OCI-LY3 (cell line): ENCODE data around the gene PDS5B.

Experiments used
- H2AFZ ChIP-seq: fragments of 200-600, 300-600 bp; shearing (Covaris generic); 2 replicates; pipeline ENCODE4 v1.6.0; 2014; ENCODE audit warnings: antibody characterized with exemption, low read depth, low read length
- H3K27ac ChIP-seq: fragments of 200-600, 300-600 bp; sonication (generic); 2 replicates; pipeline ENCODE4 v1.5.1; 2014; ENCODE audit warnings: mild to moderate bottlenecking, low read length, moderate library complexity, mixed read lengths
- H3K27me3 ChIP-seq: fragments of 200-600, 300-600 bp; sonication (generic); 2 replicates; pipeline ENCODE4 v1.6.1; 2014; ENCODE audit warnings: low read depth, low read length, mixed read lengths
- H3K36me3 ChIP-seq: fragments of 200-600, 300-600 bp; sonication (generic); replicated peaks from 2 replicates; pipeline ENCODE3; 2014; ENCODE audit warnings: low read depth, low read length, mixed read lengths
- H3K4me1 ChIP-seq: fragments of 300-600, 200-600 bp; sonication (generic); 2 replicates; pipeline ENCODE4 v1.6.1; 2014; ENCODE audit warnings: low read length, mixed read lengths
- H3K4me2 ChIP-seq: fragments of 200-600, 300-600 bp; sonication (generic); 2 replicates; pipeline ENCODE4 v1.6.1; 2014; ENCODE audit warnings: low read length, mixed read lengths
- H3K4me3 ChIP-seq: fragments of 300-600, 200-600 bp; sonication (generic); 2 replicates; pipeline ENCODE4 v1.5.1; 2014; ENCODE audit warnings: antibody characterized with exemption, mild to moderate bottlenecking, low read length, moderate library complexity
- H3K79me2 ChIP-seq: fragments of 300-600, 200-600 bp; shearing (Covaris generic); 2 replicates; pipeline ENCODE4 v1.6.1; 2014; ENCODE audit warnings: mild to moderate bottlenecking, low read length, mixed read lengths
- H3K9ac ChIP-seq: fragments of 300-600, 200-600 bp; shearing (Covaris generic); 2 replicates; pipeline ENCODE4 v1.6.0; 2014; ENCODE audit warnings: mild to moderate bottlenecking, low read length, moderate library complexity
- H3K9me3 ChIP-seq: fragments of 200-600, 300-600 bp; shearing (Covaris generic); 2 replicates; pipeline ENCODE4 v1.6.1; 2014; ENCODE audit warnings: low read length, mixed read lengths; ENCODE audit not compliant: insufficient read depth
- H4K20me1 ChIP-seq: fragments of 200-600, 300-600 bp; sonication (generic); 2 replicates; pipeline ENCODE4 v1.6.1; 2016; ENCODE audit warnings: low read length, mixed read lengths; ENCODE audit not compliant: insufficient read depth
- EZH2phosphoT487 ChIP-seq: fragments of 200-600 bp; shearing (Covaris generic); IDR thresholded peaks from 2 replicates; pipeline ENCODE4 v1.6.1; 2018; ENCODE audit warnings: antibody characterized with exemption, mixed run types, low read depth
- TF ChIP-seq, protein P1 (sequence below): fragments of 200-600, 300-600 bp; sonication (generic); IDR thresholded peaks from 2 replicates; pipeline ENCODE4 v1.5.1; 2014; ENCODE audit warnings: antibody characterized with exemption, low read length, low read depth

PDS5B gene

GRCh38 chr13:32616883-32617511, 30.7 kb downstream of the PDS5B start:
- Histone ChIP-seq H3K4me2 (no peak overlapping the region), H3K4me1 (no peaks in the 10 kb centered on the region; the same call in 1 of the 2 replicates), H3K27me3 (no peaks in the 10 kb centered on the region), H3K36me3 (peaks cover 19% of the 10 kb centered on the region), H3K4me3 (no peak overlapping the region), H3K9me3 (peaks cover 11% of the 10 kb centered on the region; the same call in 1 of the 2 replicates), H2AFZ (no peak overlapping the region), H3K79me2 (peaks cover 100% of the 10 kb centered on the region), H4K20me1 (peaks cover 32% of the 10 kb centered on the region), H3K27ac (no peak overlapping the region), H3K9ac (no peak overlapping the region)
- TF ChIP-seq EZH2phosphoT487 = no peak
- TF ChIP-seq, protein P1, sequence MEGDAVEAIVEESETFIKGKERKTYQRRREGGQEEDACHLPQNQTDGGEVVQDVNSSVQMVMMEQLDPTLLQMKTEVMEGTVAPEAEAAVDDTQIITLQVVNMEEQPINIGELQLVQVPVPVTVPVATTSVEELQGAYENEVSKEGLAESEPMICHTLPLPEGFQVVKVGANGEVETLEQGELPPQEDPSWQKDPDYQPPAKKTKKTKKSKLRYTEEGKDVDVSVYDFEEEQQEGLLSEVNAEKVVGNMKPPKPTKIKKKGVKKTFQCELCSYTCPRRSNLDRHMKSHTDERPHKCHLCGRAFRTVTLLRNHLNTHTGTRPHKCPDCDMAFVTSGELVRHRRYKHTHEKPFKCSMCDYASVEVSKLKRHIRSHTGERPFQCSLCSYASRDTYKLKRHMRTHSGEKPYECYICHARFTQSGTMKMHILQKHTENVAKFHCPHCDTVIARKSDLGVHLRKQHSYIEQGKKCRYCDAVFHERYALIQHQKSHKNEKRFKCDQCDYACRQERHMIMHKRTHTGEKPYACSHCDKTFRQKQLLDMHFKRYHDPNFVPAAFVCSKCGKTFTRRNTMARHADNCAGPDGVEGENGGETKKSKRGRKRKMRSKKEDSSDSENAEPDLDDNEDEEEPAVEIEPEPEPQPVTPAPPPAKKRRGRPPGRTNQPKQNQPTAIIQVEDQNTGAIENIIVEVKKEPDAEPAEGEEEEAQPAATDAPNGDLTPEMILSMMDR = no peak

- TF ChIP-seq, protein P1 = no peak
- no peak for TF ChIP-seq EZH2phosphoT487
- no peak overlapping the region for H3K4me3 ChIP-seq
Measured at GRCh38 chr13:32622827-32623226, 36.6 kb downstream of the PDS5B start.

DNA sequence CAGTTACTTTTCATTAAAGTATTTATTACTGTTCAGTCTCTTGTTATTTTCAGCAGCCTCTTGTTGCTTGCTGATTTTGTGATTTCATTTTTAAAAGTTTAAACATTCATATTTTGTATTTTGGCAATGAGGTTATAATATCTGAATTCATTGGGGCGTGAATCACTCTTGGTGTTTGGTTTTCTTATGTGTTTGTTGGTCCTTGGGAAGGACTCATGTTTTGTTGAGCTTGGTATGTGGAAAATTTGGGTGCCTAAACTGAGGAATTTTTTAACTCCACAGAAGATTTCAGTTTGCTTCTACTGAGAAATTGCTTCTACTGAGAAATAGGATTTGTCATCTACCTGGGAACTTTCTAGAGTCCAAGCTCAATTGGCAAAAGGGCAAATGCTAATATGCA, 38.2 kb downstream of the PDS5B start:
- H3K36me3 ChIP-seq = peaks cover 17% of the 10 kb centered on the region

More at GRCh38 chr13:32622827-32623226, 36.6 kb downstream of the PDS5B start:
- Histone ChIP-seq H3K9me3 (peaks cover 20% of the 10 kb centered on the region), H4K20me1 (peaks cover 54% of the 10 kb centered on the region), H3K27ac (no peak overlapping the region), H2AFZ (no peak overlapping the region), H3K27me3 (no peaks in the 10 kb centered on the region), H3K9ac (no peak overlapping the region), H3K4me2 (no peak overlapping the region), H3K4me1 (no peaks in the 10 kb centered on the region; the same call in 1 of the 2 replicates), H3K79me2 (peaks cover 100% of the 10 kb centered on the region), H3K36me3 (peaks cover 20% of the 10 kb centered on the region)

GRCh38 chr13:32627793-32628192, 41.5 kb downstream of the PDS5B start:
- Histone ChIP-seq H3K9ac (no peak overlapping the region), H2AFZ (no peak overlapping the region), H3K4me2 (no peak overlapping the region), H3K4me3 (no peak overlapping the region), H3K9me3 (peaks cover 10% of the 10 kb centered on the region), H3K36me3 (peaks cover 8% of the 10 kb centered on the region), H3K27me3 (no peaks in the 10 kb centered on the region), H4K20me1 (peaks cover 63% of the 10 kb centered on the region), H3K79me2 (peaks cover 92% of the 10 kb centered on the region), H3K27ac (no peak overlapping the region), H3K4me1 (no peaks in the 10 kb centered on the region)
- TF ChIP-seq EZH2phosphoT487 = no peak

More for the DNA sequence above, 38.2 kb downstream of the PDS5B start:
- Histone ChIP-seq H3K79me2 (peaks cover 100% of the 10 kb centered on the region), H3K4me1 (no peaks in the 10 kb centered on the region; the same call in 1 of the 2 replicates), H3K9me3 (peaks cover 20% of the 10 kb centered on the region), H4K20me1 (peaks cover 49% of the 10 kb centered on the region), H3K4me2 (no peak overlapping the region), H3K27me3 (no peaks in the 10 kb centered on the region), H3K4me3 (no peak overlapping the region), H3K27ac (no peak overlapping the region), H2AFZ (no peak overlapping the region), H3K9ac (no peak overlapping the region)
- no peak for TF ChIP-seq EZH2phosphoT487
- TF ChIP-seq, protein P1 = no peak
